HG03521 (cell line): ENCODE measurements around the gene PRKAG2.

Experiments
- ATAC-seq: cut with Tn5 transposase; IDR thresholded peaks from one replicate; pipeline ENCODE4 v1.9.1; 2021; ENCODE audit warnings: mild to moderate bottlenecking, moderate library complexity; ENCODE audit not compliant: unreplicated experiment

Gene PRKAG2

DNA sequence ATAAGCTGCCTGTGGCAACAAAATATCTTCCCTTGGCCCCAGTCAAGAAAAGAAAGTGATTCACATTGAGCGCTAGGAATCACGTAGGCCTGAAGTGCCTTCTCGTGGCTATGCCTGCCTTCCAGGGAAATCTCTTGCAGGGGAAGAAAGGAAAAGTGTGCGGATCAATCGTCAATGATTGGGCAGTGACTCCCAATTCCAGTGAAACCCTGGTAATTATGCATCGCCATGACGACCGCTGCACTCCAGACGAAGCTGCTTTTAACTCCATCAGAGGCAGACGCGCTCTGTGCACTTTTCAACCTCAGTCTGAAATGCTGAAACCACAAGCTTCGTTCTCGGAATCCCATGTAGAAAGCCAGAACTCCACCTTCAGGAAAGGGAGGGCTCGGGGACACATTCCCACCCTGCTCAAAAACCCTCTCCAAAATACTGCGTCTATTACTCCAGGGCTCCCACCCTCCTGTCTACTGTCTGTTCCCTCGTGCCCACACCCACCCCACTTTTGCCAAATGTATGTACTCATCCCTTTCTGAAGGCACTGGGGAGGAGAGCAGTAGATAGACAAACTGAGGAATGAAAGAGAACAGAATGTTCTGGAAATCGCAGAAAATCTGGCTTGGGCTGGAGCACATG is 24.2 kb upstream of the PRKAG2 start:
- ATAC-seq = no peak

GRCh38 chr7:151900591-151900985 is 23.7 kb upstream of the PRKAG2 start:
- ATAC-seq = no peak

DNA sequence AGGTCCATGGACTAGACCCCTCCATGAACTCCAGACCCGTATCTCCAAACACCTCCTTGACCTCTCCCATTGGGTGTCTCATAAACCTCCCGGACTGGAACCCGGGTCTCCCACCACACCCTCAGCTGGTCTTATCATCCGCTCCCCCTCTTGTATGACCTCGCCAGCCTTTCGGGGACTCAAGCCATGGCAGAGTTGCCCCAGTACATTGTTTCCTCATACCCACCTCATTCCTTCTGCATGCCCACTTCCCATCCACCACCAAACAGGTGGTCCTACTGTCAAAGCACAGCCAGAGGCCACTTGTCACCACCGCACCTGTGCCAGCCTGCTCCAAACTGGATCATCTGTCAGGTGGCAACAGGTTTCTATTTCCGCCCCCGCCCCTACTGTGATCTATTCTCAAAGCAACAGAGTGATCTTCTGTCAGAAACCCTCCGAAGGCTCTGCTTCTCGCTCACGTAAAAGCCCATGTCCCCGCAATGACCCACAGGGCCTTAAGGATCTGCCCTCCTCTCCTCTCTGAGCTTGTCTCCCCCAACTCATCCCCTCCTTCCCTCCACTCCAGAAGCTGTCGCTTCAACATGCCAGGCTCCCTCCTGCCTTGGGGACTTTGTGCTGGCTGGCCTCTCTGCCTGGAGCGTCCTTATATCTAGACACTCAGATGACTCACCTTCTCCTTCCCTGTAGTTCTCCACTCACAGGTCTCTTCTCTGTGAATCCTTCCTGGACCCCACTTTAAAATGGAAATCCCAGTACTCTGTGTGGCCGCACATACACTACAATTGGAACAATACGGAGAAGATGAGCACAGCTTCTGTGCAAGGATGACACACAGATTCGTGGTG is 22.8 kb upstream of the PRKAG2 start:
- ATAC-seq = no peak

DNA sequence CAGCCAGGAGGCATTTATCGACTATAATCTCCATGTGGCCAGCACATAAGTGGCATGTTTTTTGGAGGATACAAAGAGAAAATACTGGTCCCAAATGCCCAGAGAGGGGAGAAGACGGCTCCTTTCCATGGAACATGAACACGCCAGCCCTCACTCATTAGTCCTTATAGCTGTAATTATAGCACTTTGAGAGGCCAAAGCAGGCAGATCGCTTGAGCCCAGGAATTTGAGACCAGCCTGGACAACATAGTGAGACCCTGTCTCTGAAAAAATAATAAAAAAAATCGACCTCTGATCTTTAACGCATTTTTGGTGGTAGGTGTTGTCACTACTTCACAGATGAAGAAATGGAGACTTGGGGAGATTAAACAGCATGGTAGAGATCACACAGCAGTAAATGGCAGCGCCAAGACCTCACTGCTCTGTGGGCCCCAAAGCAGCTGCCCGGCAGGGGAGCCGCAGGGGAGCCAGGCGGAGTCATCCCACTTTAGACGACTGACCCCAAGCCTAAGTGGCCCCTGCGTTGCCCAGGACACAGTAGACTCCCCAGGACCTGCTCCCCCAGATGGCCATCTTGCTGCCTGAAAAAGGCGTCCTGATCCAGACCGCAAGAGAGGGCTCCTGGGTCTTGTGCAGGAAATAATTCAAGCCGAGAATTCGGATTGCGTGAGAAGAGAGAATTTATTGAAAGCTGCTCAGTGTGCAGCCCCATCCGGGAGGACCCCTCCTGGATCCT is 21.2 kb upstream of the PRKAG2 start:
- ATAC-seq = no peak

DNA sequence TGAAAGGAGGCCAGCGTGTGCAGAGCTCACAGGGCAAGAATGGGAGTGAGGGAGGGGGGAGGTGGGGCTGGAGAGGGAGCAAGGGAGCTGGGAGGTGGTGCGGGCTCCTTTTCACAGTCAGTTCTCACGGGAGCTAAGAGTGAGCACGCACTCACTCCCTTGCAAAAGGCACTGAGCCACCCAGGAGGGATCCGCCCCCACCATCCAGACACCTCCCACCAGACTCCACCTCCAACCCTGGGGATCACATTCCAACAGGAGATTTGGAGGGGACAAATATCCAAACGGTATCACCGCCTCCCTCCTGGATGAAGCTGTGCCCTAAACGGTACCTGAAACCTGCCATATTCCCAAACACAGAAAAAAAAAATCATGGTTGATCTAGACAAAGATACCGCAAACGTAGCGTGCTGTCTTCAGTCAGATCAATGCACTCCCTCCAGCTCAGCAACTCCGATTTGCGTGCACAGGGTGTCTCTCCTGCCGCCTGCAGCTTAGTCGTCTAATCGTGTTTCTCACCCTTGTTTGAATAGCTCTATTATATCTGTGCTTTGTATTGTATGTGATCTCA is 20.3 kb upstream of the PRKAG2 start:
- no peak for ATAC-seq

GRCh38 chr7:151896486-151896885 is 19.6 kb upstream of the PRKAG2 start:
- ATAC-seq = no peak

GRCh38 chr7:151896086-151896485 is 19.2 kb upstream of the PRKAG2 start:
- ATAC-seq = no peak

GRCh38 chr7:151895631-151896031 is 18.7 kb upstream of the PRKAG2 start:
- no peak for ATAC-seq

DNA sequence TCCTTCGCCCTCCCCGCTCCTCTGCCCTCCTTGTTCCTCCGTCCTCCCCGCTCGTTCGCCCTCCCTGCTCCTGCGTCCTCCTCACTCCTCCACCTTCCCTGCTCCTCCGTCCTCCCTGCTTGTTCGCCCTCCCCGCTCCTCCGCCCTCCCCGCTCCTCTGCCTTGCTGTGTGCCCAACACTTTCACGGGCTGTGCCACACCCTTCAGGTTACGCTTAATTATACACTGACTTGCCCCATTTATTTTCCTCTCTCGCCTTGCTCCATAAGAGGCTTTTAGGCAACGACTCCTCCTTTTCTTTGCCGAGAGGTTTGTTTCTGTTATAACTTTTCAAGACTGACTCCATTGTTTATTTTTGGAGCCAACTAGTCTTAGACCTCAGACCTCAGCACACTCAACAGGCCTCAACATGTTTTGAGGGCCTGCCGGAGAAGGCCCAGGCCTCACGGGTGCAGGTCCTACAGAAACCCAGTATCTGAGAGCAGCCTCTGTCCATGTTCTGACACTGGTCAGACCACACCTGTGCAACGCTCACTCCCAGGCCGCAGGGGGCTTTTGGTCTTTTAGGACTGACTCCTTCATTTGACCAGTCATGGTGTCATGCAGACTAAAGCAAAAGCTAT is 18.2 kb upstream of the PRKAG2 start:
- no peak for ATAC-seq

DNA sequence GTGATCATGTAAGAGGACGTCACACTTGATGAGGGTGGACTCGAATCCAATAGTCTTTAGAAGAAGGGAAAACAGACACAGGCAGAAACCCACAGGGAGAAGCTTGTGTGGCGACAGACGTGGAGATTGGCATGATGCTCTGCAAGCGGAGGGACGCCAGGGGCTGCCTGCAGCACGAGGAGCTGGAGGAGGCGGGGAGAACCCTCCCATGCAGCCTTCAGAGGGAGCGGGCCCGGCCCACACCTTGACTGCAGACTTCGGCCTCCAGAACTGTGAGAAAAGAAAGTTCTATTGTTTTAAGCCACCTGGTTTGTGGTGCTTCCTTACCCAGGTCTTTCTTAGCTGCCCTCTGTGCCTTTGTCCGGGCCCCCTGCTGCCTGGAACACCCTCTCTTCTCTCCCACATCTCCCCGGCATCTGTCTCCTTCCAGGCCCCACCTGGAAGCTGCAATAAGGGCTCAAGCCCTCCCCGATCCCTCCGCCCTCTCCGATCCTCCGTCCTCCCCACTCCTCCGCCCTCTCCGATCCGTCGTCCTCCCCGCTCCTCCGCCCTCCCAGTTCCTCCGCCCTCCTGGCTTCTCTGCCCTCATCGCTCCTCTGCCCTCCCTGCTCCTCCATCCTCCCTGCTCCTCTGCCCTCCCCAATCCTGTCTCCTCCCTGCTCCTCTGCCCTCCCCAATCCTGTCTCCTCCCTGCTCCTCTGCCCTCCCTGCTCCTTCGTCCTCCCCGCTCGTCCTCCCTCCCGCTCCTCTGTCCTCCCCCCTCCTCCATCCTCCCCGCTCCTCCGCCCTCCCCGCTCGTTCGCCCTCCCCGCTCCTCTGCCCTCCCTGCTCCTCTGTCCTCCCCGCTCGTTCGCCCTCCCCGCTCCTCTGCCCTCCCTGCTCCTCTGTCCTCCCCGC is 17.4 kb upstream of the PRKAG2 start:
- no peak for ATAC-seq

DNA sequence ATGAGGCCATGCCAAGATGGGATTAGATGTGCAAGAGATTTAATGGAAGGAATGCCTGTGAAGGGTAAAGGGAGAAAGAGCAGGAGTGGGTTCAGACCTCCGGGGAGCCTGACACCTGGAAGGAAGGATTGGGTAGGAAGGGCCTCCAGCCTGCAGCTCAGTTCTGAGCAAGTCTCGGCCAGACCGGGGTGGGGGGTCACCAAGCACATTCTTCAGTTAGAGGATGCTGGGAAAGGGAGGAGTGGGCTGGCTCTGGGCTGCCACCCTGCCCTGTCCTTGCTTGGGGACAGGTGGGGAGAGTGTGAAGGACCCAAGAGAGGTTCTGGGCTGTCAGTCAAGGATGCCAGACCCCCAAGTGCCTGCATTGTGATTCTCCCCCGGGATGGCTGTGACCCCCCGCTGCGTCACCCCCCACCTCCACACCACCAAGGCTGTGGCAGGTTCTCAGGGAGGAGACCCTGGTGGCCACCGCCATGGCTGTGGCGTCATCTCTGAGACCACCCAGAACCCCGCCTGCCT is 16.5 kb upstream of the PRKAG2 start:
- ATAC-seq = no peak

DNA sequence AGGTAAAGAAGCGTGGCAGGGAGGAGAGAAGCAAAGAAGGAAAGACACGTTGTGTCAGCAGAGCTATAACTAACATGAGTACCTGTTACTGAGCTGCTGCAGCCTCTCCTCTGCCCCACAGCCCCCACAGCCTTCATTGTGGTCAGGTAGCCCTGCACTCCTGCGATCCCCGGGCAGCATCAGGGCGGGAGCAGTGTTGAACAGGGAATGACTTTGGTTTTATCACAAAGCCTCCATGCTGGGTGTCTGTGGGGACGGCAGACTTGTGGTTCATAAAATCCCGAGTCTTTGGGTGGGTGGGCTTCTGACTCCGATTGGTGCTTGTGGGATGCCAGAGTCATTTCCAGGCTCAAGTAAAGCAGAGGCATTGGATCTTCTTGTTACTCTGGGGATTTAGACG is 14.8 kb upstream of the PRKAG2 start:
- no peak for ATAC-seq

- ATAC-seq = no peak
Measured at GRCh38 chr7:151891182-151891581, 14.3 kb upstream of the PRKAG2 start.

- no peak for ATAC-seq
Measured at GRCh38 chr7:151890355-151891004, 13.6 kb upstream of the PRKAG2 start.

DNA sequence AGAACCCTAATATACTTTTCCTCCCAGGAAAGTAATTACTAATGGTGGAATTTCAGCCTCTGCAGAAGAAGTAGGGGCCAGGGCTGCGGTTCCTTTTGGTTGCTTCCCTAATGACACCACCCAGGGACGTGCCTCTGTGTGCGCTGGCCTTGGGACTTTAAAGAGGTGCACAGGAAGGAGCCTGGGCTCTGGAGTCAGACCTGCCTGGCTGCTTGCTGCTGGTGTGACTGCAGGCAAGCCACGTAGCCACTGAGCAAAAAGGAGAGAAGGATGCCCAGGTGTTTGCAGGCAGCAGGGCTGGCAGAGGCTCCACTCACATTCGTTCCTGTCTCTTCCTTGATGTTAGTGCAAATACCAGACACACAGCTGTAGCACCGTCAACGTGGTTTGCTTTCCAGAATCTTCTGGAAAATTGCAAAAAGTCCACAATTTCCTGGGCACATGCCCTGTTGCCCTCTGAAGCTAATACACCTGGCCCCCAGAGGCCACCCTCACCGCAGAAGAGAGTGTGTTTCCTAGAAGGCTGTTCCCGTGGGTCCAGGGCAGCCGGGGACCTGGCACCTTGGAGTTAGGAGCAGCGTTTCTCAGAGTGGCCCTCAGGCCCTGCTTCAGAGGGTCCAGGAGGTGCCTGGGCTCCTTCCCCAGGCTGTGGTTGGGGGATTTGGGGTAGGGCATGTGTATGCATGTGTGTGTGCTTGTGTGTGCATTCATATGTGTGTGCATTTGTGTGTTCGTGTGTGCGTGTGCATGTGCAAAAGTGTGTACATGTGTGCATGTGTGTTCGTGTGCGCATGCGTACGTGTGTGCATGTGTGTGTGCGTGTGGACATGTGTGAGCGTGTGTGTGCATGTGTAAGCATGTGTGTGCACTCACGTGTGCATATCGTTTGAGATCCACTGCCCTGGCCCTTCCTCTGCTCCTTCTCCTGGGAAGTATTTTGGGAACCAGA is 12.8 kb upstream of the PRKAG2 start:
- no peak for ATAC-seq

DNA sequence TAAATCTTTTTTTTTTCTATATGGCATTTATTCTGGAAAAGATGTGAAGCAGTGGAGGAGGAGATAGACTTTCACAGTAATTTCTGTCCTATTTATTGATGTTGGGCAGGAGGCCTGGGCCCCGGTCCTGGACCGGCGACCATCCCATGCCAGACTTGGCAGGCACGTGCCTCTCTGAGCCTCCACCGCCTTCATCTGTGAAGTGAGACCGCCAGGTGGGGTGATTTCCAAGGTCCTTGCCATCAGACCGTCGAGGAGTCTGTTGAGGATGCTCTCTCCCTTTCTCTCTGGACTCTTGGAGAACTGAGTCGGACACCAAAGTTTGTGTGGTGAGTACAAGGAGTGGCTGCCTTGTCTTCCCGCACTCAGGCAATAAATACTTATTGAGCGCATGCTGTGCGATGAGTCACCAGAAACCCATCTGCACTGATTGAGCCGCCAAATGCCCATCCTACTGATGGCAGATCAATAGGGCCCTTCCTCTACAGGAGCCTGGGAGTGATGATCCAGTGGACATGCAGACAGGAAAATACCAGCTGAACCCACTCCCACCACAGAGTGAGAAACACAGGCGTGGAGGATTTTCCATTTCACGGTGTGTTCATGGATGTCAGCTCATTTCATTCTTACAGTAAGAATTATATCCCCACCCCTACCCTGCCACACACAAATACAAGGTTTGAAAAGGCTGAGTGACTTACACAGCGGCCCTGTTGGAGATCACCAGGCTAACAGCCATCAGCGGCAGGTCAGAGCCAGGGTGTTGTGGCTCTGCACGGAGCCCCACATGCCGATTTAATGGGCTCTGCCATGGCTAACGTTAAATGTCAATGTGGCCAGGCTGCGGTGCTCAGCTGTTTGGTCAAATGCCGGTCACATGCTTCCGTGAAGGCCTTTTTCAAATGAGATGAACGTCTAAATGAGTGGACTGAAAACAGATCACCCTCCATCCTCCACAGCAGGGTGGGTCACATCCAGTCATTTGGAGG is 11.5 kb upstream of the PRKAG2 start:
- ATAC-seq = no peak

- no peak for ATAC-seq
Measured at GRCh38 chr7:151886783-151887182, 9.9 kb upstream of the PRKAG2 start.
